T-helper 1 cell treated with Interleukin-12 subunit alpha and Interleukin-12 subunit beta and Interleukin-4 antibody, amounts not matched to agents 30 μg/mL and 1 μg/mL, for 36 hours (primary cell): ENCODE data around the gene LMO2.

Source experiments
- H3K27ac Mint-ChIP-seq: one replicate; pipeline ENCODE4 v1.8.0; 2021; ENCODE audit warnings: mild to moderate bottlenecking, mixed read lengths
- H3K27me3 Mint-ChIP-seq: one replicate; pipeline ENCODE4 v1.8.0; 2021; ENCODE audit warnings: low read depth, mixed read lengths
- H3K36me3 Mint-ChIP-seq: one replicate; pipeline ENCODE4 v1.8.0; 2021; ENCODE audit warnings: low read depth, mixed read lengths
- H3K4me1 Mint-ChIP-seq: one replicate; pipeline ENCODE4 v1.8.0; 2021; ENCODE audit warnings: low read depth, mixed read lengths
- H3K4me3 Mint-ChIP-seq: one replicate; pipeline ENCODE4 v1.8.0; 2021; ENCODE audit warnings: mild to moderate bottlenecking, moderate library complexity, mixed read lengths
- H3K9me3 Mint-ChIP-seq: one replicate; pipeline ENCODE4 v1.8.0; 2021; ENCODE audit warnings: mixed read lengths

The LMO2 gene

GRCh38 chr11:33867561-33867960 lies 24.3 kb downstream of the LMO2 start:
- Mint-ChIP-seq H3K27ac (no peak overlapping the region), H3K4me1 (peaks cover 8% of the 10 kb centered on the region), H3K36me3 (no peaks in the 10 kb centered on the region), H3K27me3 (peaks cover 70% of the 10 kb centered on the region), H3K9me3 (no peaks in the 10 kb centered on the region), H3K4me3 (no peak overlapping the region)

DNA sequence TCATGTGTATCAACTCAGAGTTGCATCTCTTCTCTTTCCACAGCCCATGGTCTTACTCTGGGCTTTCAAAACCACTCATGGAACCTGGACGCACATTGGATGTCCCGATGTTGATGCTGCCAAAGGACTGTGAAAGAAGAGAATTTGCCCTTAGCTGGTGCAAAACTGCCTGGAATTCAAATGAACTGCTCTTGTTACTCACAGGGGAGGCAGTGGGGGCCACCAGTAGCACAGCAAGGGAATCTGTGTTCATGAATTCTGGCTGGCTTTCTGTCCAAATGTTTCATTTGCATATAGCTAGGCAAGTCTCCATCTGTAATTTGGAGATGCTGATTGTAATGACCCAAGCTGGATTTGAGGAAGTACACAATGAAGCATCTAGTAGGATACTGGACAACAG lies 24.9 kb downstream of the LMO2 start:
- Mint-ChIP-seq H3K4me1 (peaks cover 8% of the 10 kb centered on the region), H3K9me3 (no peaks in the 10 kb centered on the region), H3K27ac (no peak overlapping the region), H3K27me3 (peaks cover 69% of the 10 kb centered on the region), H3K36me3 (no peaks in the 10 kb centered on the region), H3K4me3 (no peak overlapping the region)

DNA sequence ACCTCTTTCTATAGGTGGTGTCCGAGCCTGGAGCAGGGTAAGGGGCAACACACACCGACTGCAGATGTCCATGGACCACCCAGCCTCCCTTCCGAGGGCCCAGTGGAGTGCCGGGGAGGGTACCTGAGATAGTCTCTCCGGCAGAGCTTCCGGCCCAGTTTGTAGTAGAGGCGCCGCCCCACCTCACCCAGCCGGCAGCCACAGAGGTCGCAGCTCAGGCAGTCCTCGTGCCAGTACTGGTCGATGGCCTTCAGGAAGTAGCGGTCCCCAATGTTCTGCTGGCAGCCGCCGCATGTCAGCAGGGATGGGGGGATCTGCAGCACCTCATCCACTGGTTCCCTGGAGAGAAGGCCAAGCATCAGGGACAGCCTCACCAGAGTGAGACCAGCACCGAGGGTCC lies 27.4 kb downstream of the LMO2 start:
- Mint-ChIP-seq H3K27ac (no peak overlapping the region), H3K27me3 (peaks cover 61% of the 10 kb centered on the region), H3K4me1 (peaks cover 2% of the 10 kb centered on the region), H3K9me3 (no peaks in the 10 kb centered on the region), H3K36me3 (no peaks in the 10 kb centered on the region), H3K4me3 (no peak overlapping the region)

DNA sequence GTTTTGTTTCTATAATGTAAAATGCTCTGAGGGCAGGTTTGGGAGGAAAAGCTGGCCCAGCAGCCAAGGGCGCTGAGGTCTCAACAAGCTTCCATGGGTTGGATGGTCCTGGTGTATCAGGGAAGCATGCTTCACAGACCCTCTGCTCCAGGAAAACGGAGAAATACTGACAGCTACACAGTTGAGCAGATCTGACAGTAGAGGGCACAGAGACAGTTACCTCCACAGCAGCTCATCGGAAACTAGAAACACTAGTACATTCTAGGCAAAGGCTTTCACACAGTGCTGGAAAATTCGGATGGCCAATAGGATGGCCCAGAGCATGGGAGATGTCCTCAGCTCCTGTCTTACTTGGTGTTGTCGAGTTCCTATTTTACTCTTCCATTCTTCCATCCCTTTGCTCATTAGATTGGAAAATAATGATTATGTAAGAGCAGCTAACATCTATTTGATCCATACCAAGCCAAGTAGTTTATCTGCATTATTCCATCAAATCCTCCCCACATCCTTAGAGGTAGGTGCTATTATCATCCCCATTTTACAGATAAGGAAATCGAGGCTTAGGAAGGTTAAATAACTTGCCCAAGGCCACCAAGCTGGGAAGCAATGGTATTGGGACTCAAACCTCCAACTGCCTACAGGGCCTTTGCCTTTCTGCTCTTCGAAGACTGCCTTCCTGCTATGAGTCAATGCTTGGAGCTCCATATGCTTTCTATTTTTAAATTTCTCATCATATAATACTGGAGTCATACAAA lies 28.3 kb downstream of the LMO2 start:
- Mint-ChIP-seq H3K27me3 (peaks cover 68% of the 10 kb centered on the region), H3K9me3 (no peaks in the 10 kb centered on the region), H3K4me3 (no peak overlapping the region), H3K36me3 (no peaks in the 10 kb centered on the region), H3K4me1 (peaks cover 2% of the 10 kb centered on the region), H3K27ac (no peak overlapping the region)

DNA sequence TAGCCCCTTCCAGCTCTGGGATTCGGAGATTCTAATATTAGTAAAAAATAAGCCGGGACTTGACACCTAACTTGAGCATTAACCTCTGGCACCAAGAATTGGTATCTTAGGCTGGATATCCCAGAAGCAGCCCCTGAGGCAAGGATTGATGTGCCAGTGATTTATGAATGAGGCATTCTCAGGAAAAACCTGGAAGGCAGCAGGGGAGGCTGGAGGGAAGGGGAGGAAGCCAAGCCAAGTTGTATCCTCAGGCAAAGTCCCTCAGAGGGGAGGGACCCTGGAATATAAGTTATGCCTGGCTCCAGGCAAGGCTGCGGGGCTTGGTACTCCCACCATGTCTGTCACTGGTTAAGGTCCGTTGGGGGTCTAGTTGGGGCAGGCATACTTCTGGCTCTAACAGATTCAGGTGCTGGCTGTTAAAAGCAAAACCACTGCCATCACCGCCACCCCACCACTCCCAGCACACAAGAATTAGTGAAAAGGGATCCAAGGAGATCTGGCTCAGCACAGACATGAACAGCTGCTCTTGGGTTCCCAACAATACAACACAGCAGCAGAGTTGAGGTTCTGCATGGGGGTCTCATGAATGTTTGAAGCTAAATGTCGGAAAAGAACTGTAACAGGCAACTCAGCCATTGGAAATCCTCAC lies 29.8 kb downstream of the LMO2 start:
- Mint-ChIP-seq H3K27me3 (peaks cover 63% of the 10 kb centered on the region), H3K4me1 (no peaks in the 10 kb centered on the region), H3K36me3 (no peaks in the 10 kb centered on the region), H3K27ac (no peak overlapping the region), H3K4me3 (no peak overlapping the region), H3K9me3 (no peaks in the 10 kb centered on the region)

- H3K27ac Mint-ChIP-seq, result no peak overlapping the region
- no peaks in the 10 kb centered on the region for H3K4me1 Mint-ChIP-seq
- H3K4me3 Mint-ChIP-seq, result no peak overlapping the region
- no peaks in the 10 kb centered on the region for H3K36me3 Mint-ChIP-seq
- no peaks in the 10 kb centered on the region for H3K9me3 Mint-ChIP-seq
- H3K27me3 Mint-ChIP-seq, result peaks cover 65% of the 10 kb centered on the region
These were observed 30.5 kb downstream of the LMO2 start for GRCh38 chr11:33861386-33861785.

GRCh38 chr11:33860926-33861325 lies 30.9 kb downstream of the LMO2 start:
- no peak overlapping the region for H3K4me3 Mint-ChIP-seq
- peaks cover 64% of the 10 kb centered on the region for H3K27me3 Mint-ChIP-seq
- H3K4me1 Mint-ChIP-seq, result no peaks in the 10 kb centered on the region
- H3K36me3 Mint-ChIP-seq, result no peaks in the 10 kb centered on the region
- no peak overlapping the region for H3K27ac Mint-ChIP-seq
- H3K9me3 Mint-ChIP-seq, result no peaks in the 10 kb centered on the region

DNA sequence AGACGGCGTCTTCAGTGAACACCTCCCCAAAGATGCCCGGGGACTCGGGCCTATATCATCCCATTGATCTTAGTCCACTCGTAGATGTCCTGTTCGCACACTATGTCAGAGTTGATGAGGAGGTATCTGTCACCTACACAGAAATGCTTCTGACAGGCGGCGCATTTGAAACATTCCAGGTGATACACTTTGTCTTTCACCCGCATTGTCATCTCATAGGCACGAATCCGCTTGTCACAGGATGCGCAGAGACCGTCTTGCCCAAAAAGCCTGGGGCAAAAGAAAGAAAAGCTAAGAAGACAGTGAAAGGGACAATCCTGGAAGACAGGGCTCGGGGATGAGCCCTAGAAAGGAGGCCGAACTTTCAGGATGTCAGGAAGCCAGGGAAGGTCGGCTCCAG lies 32.6 kb downstream of the LMO2 start:
- H3K36me3 Mint-ChIP-seq, result no peaks in the 10 kb centered on the region
- H3K4me1 Mint-ChIP-seq, result no peaks in the 10 kb centered on the region
- no peak overlapping the region for H3K27ac Mint-ChIP-seq
- no peak overlapping the region for H3K4me3 Mint-ChIP-seq
- no peaks in the 10 kb centered on the region for H3K9me3 Mint-ChIP-seq
- peaks cover 66% of the 10 kb centered on the region for H3K27me3 Mint-ChIP-seq

- Mint-ChIP-seq H3K9me3 (no peaks in the 10 kb centered on the region), H3K27ac (no peak overlapping the region), H3K4me1 (no peaks in the 10 kb centered on the region), H3K27me3 (peaks cover 70% of the 10 kb centered on the region), H3K36me3 (no peaks in the 10 kb centered on the region), H3K4me3 (no peak overlapping the region)
These were observed 33.9 kb downstream of the LMO2 start for GRCh38 chr11:33857933-33858371.

DNA sequence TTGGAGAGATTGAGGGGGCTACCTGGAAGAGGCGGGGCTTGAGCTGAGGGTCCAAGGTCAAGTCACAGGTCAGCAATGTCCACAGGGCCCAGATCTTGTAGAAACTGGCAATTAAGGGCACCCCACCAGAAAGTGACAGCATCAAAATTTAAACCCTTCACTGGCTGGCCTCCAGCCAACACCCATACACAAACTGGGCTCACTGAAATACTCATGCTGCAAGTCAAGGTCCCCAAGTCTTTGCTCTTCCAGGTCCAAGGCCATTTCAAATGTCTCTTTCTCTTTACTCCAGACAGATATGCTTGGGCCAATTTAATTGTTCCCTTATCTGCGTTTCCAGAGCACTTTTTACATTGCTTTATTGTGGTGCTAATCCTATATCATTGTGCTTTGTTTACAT lies 36.4 kb downstream of the LMO2 start:
- no peaks in the 10 kb centered on the region for H3K36me3 Mint-ChIP-seq
- peaks cover 69% of the 10 kb centered on the region for H3K27me3 Mint-ChIP-seq
- no peaks in the 10 kb centered on the region for H3K9me3 Mint-ChIP-seq
- no peaks in the 10 kb centered on the region for H3K4me1 Mint-ChIP-seq
- no peak overlapping the region for H3K4me3 Mint-ChIP-seq
- no peak overlapping the region for H3K27ac Mint-ChIP-seq

GRCh38 chr11:33848717-33849390 lies 43.0 kb downstream of the LMO2 start:
- H3K4me3 Mint-ChIP-seq, result no peak overlapping the region
- H3K27me3 Mint-ChIP-seq, result peaks cover 39% of the 10 kb centered on the region
- no peaks in the 10 kb centered on the region for H3K9me3 Mint-ChIP-seq
- H3K27ac Mint-ChIP-seq, result no peak overlapping the region
- H3K4me1 Mint-ChIP-seq, result no peaks in the 10 kb centered on the region
- no peaks in the 10 kb centered on the region for H3K36me3 Mint-ChIP-seq

- Mint-ChIP-seq H3K36me3 (no peaks in the 10 kb centered on the region), H3K4me1 (no peaks in the 10 kb centered on the region), H3K27ac (no peak overlapping the region), H3K9me3 (no peaks in the 10 kb centered on the region), H3K4me3 (no peak overlapping the region), H3K27me3 (peaks cover 27% of the 10 kb centered on the region)
These were observed 44.6 kb downstream of the LMO2 start for GRCh38 chr11:33847251-33847650.

GRCh38 chr11:33844236-33844635 lies 47.6 kb downstream of the LMO2 start:
- peaks cover 26% of the 10 kb centered on the region for H3K27me3 Mint-ChIP-seq
- H3K4me1 Mint-ChIP-seq, result no peaks in the 10 kb centered on the region
- no peak overlapping the region for H3K4me3 Mint-ChIP-seq
- H3K9me3 Mint-ChIP-seq, result no peaks in the 10 kb centered on the region
- H3K27ac Mint-ChIP-seq, result no peak overlapping the region
- no peaks in the 10 kb centered on the region for H3K36me3 Mint-ChIP-seq

GRCh38 chr11:33843018-33843417 lies 48.9 kb downstream of the LMO2 start:
- no peaks in the 10 kb centered on the region for H3K4me1 Mint-ChIP-seq
- H3K36me3 Mint-ChIP-seq, result no peaks in the 10 kb centered on the region
- H3K27me3 Mint-ChIP-seq, result peaks cover 21% of the 10 kb centered on the region
- no peak overlapping the region for H3K4me3 Mint-ChIP-seq
- H3K9me3 Mint-ChIP-seq, result no peaks in the 10 kb centered on the region
- no peak overlapping the region for H3K27ac Mint-ChIP-seq
